ENCODE data around the gene NEAT1. TPM values are rescaled to one million over a fixed set of nuclear protein-coding genes. Genes with fewer than 3 reads are reported as not detected.

Gene NEAT1
- total and polyA plus RNA-seq, 2 of the 8 experiments (the other 6 are each of a cell fraction or from before 2014, with no cell fraction given): 2.4 to 10.7 TPM

DNA sequence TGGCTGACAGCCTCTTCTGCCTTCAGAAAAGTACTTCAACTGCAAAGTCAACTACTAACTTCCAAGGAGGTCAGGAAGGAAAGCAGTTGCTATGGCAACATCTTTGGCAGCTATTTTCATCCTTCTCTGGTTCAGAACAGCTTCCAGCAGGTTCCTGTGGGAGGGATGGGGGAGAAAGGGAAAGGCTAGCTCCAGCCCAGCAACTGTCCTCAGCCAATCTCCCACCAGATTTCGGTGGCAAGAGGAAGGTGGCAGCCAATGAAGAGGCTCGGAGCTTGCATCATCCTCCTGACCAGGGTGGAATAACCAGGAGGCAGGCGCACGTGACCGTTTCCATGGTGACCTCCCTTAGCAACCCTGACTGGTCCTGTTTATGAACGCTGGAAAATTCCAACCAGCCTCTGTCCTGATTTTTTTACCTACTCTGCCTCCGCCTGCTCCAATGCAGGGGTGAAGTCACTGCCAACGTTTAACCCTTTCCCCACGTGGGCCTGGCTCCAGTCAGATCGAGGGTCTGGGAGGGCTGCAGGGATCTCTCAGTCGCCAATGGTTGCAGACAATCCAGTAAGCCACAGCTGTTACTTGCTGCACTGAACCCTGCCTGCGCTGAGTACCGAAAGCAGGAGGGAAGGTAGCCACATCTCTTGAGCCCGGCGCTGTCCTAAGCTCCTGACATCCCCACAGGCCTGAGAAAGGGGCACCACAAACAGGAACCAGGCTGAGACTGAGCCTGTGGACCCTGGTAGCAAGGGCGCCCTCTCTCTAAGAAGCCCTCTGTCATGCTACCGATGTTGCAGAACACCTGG is 65.1 kb downstream of the NEAT1 start (continued):
- TF ChIP-seq, protein P1, sequence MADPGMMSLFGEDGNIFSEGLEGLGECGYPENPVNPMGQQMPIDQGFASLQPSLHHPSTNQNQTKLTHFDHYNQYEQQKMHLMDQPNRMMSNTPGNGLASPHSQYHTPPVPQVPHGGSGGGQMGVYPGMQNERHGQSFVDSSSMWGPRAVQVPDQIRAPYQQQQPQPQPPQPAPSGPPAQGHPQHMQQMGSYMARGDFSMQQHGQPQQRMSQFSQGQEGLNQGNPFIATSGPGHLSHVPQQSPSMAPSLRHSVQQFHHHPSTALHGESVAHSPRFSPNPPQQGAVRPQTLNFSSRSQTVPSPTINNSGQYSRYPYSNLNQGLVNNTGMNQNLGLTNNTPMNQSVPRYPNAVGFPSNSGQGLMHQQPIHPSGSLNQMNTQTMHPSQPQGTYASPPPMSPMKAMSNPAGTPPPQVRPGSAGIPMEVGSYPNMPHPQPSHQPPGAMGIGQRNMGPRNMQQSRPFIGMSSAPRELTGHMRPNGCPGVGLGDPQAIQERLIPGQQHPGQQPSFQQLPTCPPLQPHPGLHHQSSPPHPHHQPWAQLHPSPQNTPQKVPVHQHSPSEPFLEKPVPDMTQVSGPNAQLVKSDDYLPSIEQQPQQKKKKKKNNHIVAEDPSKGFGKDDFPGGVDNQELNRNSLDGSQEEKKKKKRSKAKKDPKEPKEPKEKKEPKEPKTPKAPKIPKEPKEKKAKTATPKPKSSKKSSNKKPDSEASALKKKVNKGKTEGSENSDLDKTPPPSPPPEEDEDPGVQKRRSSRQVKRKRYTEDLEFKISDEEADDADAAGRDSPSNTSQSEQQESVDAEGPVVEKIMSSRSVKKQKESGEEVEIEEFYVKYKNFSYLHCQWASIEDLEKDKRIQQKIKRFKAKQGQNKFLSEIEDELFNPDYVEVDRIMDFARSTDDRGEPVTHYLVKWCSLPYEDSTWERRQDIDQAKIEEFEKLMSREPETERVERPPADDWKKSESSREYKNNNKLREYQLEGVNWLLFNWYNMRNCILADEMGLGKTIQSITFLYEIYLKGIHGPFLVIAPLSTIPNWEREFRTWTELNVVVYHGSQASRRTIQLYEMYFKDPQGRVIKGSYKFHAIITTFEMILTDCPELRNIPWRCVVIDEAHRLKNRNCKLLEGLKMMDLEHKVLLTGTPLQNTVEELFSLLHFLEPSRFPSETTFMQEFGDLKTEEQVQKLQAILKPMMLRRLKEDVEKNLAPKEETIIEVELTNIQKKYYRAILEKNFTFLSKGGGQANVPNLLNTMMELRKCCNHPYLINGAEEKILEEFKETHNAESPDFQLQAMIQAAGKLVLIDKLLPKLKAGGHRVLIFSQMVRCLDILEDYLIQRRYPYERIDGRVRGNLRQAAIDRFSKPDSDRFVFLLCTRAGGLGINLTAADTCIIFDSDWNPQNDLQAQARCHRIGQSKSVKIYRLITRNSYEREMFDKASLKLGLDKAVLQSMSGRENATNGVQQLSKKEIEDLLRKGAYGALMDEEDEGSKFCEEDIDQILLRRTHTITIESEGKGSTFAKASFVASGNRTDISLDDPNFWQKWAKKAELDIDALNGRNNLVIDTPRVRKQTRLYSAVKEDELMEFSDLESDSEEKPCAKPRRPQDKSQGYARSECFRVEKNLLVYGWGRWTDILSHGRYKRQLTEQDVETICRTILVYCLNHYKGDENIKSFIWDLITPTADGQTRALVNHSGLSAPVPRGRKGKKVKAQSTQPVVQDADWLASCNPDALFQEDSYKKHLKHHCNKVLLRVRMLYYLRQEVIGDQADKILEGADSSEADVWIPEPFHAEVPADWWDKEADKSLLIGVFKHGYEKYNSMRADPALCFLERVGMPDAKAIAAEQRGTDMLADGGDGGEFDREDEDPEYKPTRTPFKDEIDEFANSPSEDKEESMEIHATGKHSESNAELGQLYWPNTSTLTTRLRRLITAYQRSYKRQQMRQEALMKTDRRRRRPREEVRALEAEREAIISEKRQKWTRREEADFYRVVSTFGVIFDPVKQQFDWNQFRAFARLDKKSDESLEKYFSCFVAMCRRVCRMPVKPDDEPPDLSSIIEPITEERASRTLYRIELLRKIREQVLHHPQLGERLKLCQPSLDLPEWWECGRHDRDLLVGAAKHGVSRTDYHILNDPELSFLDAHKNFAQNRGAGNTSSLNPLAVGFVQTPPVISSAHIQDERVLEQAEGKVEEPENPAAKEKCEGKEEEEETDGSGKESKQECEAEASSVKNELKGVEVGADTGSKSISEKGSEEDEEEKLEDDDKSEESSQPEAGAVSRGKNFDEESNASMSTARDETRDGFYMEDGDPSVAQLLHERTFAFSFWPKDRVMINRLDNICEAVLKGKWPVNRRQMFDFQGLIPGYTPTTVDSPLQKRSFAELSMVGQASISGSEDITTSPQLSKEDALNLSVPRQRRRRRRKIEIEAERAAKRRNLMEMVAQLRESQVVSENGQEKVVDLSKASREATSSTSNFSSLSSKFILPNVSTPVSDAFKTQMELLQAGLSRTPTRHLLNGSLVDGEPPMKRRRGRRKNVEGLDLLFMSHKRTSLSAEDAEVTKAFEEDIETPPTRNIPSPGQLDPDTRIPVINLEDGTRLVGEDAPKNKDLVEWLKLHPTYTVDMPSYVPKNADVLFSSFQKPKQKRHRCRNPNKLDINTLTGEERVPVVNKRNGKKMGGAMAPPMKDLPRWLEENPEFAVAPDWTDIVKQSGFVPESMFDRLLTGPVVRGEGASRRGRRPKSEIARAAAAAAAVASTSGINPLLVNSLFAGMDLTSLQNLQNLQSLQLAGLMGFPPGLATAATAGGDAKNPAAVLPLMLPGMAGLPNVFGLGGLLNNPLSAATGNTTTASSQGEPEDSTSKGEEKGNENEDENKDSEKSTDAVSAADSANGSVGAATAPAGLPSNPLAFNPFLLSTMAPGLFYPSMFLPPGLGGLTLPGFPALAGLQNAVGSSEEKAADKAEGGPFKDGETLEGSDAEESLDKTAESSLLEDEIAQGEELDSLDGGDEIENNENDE (IDR thresholded peaks at IDR 0.05; ENCODE audit: insufficient replicate concordance, low read length): no peak
- no peak for TF ChIP-seq MAFK (IDR thresholded peaks at IDR 0.05; ENCODE audit: low read depth, low read length)
- TF ChIP-seq PHF8 (conservative IDR thresholded peaks at IDR 0.05; ENCODE audit: low read depth, low read length): no peak
- no peak for TF ChIP-seq SUZ12 (IDR thresholded peaks at IDR 0.05; ENCODE audit: low read length)
- TF ChIP-seq, protein P2, sequence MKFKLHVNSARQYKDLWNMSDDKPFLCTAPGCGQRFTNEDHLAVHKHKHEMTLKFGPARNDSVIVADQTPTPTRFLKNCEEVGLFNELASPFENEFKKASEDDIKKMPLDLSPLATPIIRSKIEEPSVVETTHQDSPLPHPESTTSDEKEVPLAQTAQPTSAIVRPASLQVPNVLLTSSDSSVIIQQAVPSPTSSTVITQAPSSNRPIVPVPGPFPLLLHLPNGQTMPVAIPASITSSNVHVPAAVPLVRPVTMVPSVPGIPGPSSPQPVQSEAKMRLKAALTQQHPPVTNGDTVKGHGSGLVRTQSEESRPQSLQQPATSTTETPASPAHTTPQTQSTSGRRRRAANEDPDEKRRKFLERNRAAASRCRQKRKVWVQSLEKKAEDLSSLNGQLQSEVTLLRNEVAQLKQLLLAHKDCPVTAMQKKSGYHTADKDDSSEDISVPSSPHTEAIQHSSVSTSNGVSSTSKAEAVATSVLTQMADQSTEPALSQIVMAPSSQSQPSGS (IDR thresholded peaks at IDR 0.05; ENCODE audit: low read length): peak; percentile 90
- TF ChIP-seq, protein P3, sequence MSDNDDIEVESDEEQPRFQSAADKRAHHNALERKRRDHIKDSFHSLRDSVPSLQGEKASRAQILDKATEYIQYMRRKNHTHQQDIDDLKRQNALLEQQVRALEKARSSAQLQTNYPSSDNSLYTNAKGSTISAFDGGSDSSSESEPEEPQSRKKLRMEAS (IDR thresholded peaks at IDR 0.05): peak; percentile 78
- peak; percentile 96 for TF ChIP-seq SP1 (IDR thresholded peaks at IDR 0.05; ENCODE audit: low read depth, low read length)
- no peak for TF ChIP-seq BACH1 (IDR thresholded peaks at IDR 0.05; ENCODE audit: low read length)

All from H1 (cell line).